Mucosa of descending colon (tissue), 3 donors: ENCODE measurements around the gene AHSA1. TPM values are rescaled to one million over a fixed set of nuclear protein-coding genes. Genes with fewer than 3 reads are reported as not detected.

Experiments
- ATAC-seq: fragments of 200-7000 bp; cut with Tn5 transposase; one replicate; pipeline ENCODE4 v1.9.1; 2020; ENCODE audit warnings: mild to moderate bottlenecking, moderate library complexity
- DNase-seq, 3 donors: peaks; one replicate each; pipeline ENCODE4 v3.0.0-alpha.2; 2020
- H3K36me3 ChIP-seq: fragments of 200-600 bp; one replicate; pipeline ENCODE4 v1.8.0; 2021; ENCODE audit warnings: low read depth, mild to moderate bottlenecking
- H3K4me1 ChIP-seq: fragments of 200-600 bp; one replicate; pipeline ENCODE4 v1.8.0; 2021; ENCODE audit warnings: low read depth, mild to moderate bottlenecking
- H3K4me3 ChIP-seq: fragments of 200-600 bp; one replicate; pipeline ENCODE4 v1.8.0; 2021; ENCODE audit warnings: mild to moderate bottlenecking
- H3K9me3 ChIP-seq: fragments of 200-600 bp; one replicate; pipeline ENCODE4 v1.8.0; 2021; ENCODE audit warnings: mild to moderate bottlenecking
- CTCF ChIP-seq: fragments of 200-600 bp; IDR thresholded peaks from one replicate; pipeline ENCODE4 v1.8.0; 2022; ENCODE audit warnings: antibody characterized with exemption, mild to moderate bottlenecking
- intact Hi-C, 2 donors: fragments of 100-400 bp; cut with DNase I in 1 of 2; cut with micrococcal nuclease in 1 of 2; formaldehyde crosslinking; loops; one replicate each; pipeline versions ENCODE4 v1.11.0 to v1.11.1; 2022; cut with DNase I, micrococcal nuclease
- total RNA-seq, 3 donors: library from RNA; stranded (reverse); fragmentation: NEBNext Ultra II Directional in 2 of 3; extraction: Animal tissue kit (Norgen Biotek cat#: 25700) in 2 of 3; gene quantifications; one replicate each; pipeline versions ENCODE4 v1.2.1 to v1.2.4, GENCODE V29; 2021 to 2023
- donor health status: DM: no; HTN: no; CAD: no; lungs with moderate emphysema.
- donor health status: DM: no; HTN: no; CAD: no.
- donor health status: DM: no; HTN: yes; CAD: no.

The AHSA1 gene
- total RNA-seq, 3 donors from 2014 or later = 102 to 160 (median 116) TPM

- DNase-seq = no peak
- H3K4me1 ChIP-seq = peaks cover 9% of the 10 kb centered on the region
- ATAC-seq = no peak
- no peak overlapping the region for H3K4me3 ChIP-seq
- peaks cover 24% of the 10 kb centered on the region for H3K36me3 ChIP-seq
- intact Hi-C loops = no loop called here
- no peaks in the 10 kb centered on the region for H3K9me3 ChIP-seq
- no peak for TF ChIP-seq CTCF
These were observed 9.9 kb downstream of the AHSA1 start for GRCh38 chr14:77467801-77468200.

DNA sequence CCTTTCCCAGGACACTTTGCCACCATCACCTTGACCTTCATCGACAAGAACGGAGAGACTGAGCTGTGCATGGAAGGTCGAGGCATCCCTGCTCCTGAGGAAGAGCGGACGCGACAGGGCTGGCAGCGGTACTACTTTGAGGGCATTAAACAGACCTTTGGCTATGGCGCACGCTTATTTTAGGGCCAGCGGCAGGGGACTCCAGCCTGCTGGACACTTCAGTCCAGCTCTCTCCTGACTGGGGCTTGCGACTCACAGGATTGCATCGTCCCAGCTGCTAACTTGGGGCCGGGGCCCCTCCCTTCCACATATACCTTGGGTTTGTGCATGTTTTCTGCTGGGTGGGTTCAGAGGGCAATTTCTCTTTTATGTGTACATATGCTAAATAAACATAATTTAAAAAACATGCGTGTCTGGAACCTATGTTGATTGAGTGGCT is 11.2 kb downstream of the AHSA1 start:
- peak in 1 of 3 donors; percentile 14 for DNase-seq
- peak; percentile 3 for ATAC-seq
- no peak overlapping the region for H3K4me3 ChIP-seq
- H3K36me3 ChIP-seq = peaks cover 23% of the 10 kb centered on the region
- H3K9me3 ChIP-seq = no peaks in the 10 kb centered on the region
- peaks cover 9% of the 10 kb centered on the region for H3K4me1 ChIP-seq
- no peak for TF ChIP-seq CTCF
- intact Hi-C loops = no loop called here

DNA sequence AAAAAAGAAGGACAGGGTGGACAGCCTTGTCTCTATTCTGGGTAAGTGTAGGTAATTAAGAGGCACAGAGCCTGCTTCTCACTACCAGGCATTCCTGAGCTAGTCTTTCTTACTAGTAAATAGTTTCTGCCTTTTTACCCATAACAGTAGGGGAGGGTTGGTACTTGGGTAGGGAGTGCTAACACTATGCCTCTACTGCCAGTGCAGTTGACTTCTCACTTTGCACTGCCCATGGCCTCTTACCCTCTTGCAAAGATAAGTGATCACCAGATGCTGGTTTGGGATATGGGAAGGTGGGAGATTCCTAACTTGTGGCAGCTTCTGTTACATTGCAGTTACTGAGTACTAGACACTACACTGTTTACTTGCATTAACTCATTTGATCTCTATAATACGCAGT is 11.6 kb downstream of the AHSA1 start:
- peaks cover 9% of the 10 kb centered on the region for H3K4me1 ChIP-seq
- TF ChIP-seq CTCF = no peak
- no peak for DNase-seq
- ATAC-seq = no peak
- no peaks in the 10 kb centered on the region for H3K9me3 ChIP-seq
- H3K4me3 ChIP-seq = no peak overlapping the region
- peaks cover 23% of the 10 kb centered on the region for H3K36me3 ChIP-seq
- intact Hi-C loops = no loop called here

- H3K36me3 ChIP-seq = peaks cover 23% of the 10 kb centered on the region
- no peak for TF ChIP-seq CTCF
- H3K4me1 ChIP-seq = peaks cover 9% of the 10 kb centered on the region
- H3K9me3 ChIP-seq = no peaks in the 10 kb centered on the region
- intact Hi-C loops = no loop called here
- DNase-seq (peak; percentile 71 to 75 (median 72)), ATAC-seq (peak; percentile 98)
- H3K4me3 ChIP-seq = no peak overlapping the region
These were observed 12.5 kb downstream of the AHSA1 start for GRCh38 chr14:77470224-77470870.

GRCh38 chr14:77473921-77474320 is 16.0 kb downstream of the AHSA1 start:
- TF ChIP-seq CTCF = no peak
- ATAC-seq (no peak), DNase-seq (no peak)
- no peaks in the 10 kb centered on the region for H3K36me3 ChIP-seq
- intact Hi-C loops = no loop called here
- no peak overlapping the region for H3K4me3 ChIP-seq
- H3K4me1 ChIP-seq = peaks cover 9% of the 10 kb centered on the region
- H3K9me3 ChIP-seq = no peaks in the 10 kb centered on the region
